Activated CD4-positive, alpha-beta T cell treated with anti-CD3 and anti-CD28 coated beads, Interleukin-10, Interleukin-2, amounts not matched to agents 100 ng/mL and 50 ng/mL, durations not matched to agents 16 hours and 8 hours (primary cell): ENCODE results near the gene PSEN2.
A peak's percentile ranks its signal among the peaks of the same experiment; 100 is the strongest.

Source experiments
- DNase-seq: peaks from one replicate; pipeline ENCODE4 v3.0.0-alpha.2; 2020

The PSEN2 gene

DNA sequence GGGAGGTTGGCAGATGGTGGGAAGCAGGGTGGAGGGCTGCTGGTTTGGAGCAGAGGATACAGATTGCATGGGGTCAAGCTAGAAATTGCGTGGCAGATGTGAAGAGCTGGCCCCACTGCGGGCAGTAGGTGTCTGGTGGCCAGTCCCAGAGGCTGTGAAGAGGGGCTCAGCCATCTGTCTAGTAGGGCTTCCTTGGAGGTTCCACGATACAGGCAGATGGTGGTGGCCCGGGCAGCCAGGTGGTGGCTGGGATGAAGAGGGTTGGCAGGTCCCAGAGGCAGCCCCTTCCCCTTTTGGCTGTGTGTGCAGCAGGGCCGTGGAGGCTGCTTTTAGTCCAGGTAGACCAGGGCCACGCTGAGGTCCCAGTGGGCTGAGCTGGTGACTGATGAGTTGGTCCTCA lies 16.6 kb downstream of the PSEN2 start:
- DNase-seq: no peak

DNA sequence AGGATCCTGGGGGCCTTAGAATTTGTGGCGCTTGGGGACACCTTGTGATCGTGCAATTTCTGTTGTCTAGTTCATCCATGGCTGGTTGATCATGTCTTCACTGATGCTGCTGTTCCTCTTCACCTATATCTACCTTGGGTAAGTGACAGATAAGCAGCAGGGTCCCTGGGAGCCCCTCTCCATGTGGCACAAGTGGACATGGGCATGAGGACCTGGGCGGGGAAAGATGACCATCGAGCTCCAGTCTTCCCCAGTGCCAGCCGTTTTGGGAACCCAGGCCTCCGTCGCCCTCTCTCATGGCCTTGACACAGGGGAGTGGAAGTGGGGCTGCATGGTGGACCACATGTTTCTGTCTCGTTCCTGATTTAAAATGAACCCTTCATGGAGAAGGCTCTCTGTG lies 17.6 kb downstream of the PSEN2 start:
- no peak for DNase-seq

DNA sequence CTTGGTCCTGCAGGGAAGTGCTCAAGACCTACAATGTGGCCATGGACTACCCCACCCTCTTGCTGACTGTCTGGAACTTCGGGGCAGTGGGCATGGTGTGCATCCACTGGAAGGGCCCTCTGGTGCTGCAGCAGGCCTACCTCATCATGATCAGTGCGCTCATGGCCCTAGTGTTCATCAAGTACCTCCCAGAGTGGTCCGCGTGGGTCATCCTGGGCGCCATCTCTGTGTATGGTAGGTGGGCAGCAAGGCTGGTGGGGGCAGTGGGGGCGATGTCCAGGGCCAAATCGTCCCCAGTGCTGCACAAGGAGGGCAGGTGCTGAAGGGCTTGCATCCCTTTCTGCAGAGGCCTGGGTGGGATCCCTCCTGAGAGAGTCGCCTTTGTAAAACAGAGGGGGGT lies 18.4 kb downstream of the PSEN2 start:
- DNase-seq: no peak

DNA sequence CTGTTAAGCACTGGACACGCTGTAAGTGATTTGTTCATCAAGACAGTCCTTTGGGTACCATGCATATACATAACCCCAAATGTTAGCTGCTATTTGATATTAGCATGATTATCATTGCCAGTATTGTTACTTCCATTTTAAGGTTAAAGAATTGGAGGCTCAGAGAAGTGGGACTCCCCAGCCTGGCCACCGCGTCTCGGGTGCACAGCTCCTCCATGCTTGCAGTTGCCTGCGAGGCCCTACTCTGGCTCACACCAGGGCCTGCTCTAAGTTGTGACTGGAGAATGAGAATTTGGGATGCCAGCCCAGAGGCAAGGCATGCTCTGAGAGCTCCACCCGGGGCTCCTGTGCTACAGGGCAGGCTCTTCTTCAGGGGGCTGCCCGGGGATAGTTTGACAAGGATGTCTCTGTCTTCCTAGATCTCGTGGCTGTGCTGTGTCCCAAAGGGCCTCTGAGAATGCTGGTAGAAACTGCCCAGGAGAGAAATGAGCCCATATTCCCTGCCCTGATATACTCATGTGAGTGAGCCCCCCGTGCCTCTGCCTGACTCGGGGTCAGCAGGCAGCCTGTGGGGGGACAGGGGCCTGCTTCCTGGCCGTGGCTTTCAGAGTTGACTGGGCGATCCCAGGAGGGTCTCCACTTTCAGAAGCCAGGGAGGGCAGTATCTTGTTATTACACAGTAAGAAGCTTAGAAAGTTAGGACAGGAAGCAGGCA lies 19.4 kb downstream of the PSEN2 start:
- DNase-seq: no peak

DNA sequence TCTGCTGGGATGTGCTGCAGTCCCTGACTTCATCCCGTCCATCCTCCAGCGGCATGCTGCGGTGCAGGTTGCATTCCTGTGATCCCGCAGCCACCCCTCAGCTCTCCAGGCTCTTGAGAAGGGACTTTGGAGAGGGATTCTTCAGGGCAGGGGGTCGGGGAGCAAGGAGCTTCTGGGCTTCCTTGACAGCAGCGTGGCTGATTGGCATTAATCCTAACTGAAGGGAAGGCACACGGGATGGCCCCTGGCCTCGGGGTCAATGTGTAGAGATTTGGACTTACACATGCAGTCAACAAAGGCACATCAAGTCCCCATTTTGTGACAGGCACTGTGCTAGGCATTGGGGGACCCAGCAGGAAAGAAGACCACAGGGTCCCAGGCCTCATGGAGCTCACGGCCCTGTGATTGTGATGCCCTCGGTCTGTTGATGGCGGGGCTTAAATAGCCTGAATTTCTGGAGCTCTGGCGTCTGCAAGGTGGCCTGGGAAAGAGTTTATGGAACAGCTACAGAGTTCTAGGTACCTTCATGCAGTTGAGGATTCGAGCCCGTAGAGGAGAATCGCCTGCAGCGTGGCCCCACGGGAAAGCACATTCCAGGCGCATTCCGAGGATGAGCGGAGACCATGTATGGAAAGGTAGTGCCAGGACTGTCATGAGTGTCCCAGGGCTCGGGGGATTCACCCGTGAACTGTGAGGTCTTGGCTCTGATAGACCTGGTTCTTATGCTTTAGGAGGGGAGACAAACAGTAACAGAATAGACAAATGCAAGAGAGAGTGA lies 20.1 kb downstream of the PSEN2 start:
- DNase-seq: no peak

DNA sequence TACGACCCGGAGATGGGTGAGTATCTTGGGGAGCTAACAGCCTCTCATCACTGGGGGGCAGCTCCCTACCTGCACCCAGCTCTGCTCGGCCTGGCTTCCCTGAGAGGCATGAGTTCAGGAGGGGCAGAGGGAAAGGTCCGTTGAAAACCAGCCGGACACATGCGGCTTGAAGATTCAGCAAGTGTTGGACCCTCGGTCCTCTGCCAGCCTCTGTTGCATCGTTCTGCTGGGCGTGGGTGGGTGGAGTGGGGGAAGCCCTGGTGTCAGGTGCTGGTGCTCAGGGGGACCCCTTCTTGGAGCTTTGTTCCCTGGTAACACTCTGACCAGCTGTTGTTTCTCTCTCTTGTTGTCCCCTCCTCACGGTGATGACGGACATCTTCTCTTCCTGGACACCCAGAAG lies 20.9 kb downstream of the PSEN2 start:
- no peak for DNase-seq

DNA sequence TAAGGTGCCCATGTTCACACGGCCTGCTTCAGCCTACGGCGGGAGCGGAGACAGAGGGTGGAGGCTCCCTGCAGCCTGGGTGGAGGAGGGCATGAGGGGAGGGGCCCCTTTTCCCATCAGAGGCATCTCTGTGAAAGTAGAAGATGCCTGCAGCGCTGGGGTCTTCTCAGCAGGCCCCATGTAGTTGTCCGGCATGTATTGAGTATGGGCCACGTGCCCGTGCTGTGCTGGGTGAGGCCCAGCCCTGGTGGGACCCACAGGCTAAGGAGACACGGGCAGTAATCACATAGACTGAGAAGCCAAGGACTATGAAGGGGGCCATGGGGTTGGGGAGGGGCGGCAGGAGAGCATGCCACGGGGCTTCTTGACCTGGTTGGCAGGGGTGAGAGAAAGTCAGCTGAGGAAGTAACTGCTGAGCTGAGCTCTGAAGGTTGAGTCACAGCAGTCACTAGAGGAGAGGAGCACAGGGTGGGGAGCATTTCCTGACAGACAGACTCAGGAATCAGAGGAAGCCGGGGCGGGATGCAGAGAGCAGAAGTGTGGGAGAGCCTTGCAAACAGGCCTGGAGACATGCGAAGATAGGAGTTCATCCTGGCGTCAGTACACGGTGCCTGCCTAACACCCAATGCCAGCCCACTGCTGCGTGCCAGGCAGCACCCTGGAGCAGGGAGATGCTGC lies 21.6 kb downstream of the PSEN2 start:
- no peak for DNase-seq

DNA sequence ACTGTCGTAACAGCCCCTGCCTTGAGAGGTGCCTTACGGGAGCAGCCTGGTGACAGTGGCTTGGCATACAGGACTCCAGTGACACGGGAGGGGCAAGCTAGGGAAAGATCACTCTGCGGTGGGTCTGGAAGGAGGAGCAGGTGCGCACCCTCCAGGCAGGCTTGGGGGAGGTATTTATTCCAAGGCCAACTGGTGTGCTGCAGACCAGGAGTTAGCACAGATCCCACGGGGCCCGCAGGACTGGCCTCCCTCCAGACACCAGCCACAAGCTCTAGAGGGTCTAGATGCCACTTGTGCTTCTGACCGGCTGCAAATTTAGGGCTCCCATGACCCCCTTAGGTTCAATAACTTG lies 22.1 kb downstream of the PSEN2 start:
- no peak for DNase-seq

DNA sequence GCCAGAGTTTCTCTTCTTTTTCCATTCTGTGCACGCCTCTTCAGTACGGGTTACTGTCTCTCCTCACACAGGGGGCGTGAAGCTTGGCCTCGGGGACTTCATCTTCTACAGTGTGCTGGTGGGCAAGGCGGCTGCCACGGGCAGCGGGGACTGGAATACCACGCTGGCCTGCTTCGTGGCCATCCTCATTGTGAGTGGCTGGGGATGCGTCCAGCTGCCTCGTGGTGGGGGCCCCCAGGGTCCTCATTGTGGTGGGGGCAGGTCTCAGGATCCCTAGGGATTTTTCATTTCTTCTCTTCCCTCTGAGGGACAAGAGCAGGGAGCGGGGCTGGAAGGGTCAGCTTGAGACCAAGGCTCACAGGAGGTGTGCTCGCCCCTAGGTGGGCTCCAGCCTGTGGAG lies 23.5 kb downstream of the PSEN2 start:
- no peak for DNase-seq

DNA sequence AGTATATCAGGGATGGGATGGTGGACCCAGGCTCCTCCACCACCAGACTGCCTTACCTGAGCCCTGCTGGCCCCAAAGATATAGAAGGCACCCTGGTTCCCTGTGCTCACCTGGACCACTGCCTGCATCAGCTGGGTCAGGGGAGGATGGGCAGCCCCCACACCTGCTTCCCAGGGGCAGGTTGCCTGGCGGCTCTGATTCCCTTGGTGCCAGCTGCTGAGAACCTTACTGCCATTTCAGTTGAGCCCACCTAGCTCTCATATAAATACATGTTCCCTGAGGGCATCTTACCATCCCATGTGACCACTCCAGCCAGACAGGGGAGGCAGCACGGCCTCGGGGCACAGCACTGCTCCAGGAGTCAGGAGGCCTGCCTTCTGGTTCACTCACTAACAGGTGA lies 24.4 kb downstream of the PSEN2 start:
- DNase-seq: no peak

DNA sequence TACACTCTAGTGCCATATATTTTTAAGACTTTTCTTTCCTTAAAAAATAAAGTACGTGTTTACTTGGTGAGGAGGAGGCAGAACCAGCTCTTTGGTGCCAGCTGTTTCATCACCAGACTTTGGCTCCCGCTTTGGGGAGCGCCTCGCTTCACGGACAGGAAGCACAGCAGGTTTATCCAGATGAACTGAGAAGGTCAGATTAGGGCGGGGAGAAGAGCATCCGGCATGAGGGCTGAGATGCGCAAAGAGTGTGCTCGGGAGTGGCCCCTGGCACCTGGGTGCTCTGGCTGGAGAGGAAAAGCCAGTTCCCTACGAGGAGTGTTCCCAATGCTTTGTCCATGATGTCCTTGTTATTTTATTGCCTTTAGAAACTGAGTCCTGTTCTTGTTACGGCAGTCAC lies 25.2 kb downstream of the PSEN2 start:
- no peak for DNase-seq

DNA sequence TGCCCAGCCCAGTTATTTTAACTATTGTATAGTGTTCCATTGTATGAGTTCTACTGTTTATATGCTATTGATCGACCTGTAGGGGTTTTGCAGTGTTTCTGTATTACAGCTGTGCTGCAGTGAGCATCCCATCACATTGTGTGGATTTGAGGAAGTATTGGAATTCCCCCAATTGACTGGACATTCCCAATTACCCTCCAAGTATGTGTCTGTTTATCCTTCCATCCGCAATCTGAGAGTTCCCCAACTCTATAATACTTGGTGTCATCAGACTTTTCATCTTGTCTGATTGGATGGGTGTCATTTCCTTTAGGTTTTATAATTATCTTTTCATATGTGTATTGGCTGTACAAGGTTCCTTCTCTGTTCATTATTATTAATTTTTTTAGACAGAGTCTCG lies 27.8 kb downstream of the PSEN2 start:
- DNase-seq: no peak

DNA sequence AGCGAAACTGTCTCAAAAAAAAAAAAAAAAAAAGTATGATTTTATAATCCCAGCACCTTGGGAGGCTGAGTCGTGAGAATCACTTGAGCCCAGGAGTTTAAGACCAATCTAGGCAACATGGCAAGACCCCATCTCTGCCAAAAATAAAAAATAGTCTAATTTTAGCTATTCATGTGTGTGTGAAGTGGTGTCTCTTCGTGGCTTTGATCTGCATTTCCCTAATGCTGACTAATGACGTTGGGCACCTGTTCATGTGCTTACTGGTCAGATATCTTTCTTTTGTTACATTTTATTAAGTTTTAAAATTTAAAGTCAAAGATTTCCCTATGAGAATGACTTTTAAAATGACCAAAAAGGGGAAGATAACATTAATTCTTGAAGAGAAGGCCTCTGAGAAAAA lies 31.0 kb downstream of the PSEN2 start:
- no peak for DNase-seq

DNA sequence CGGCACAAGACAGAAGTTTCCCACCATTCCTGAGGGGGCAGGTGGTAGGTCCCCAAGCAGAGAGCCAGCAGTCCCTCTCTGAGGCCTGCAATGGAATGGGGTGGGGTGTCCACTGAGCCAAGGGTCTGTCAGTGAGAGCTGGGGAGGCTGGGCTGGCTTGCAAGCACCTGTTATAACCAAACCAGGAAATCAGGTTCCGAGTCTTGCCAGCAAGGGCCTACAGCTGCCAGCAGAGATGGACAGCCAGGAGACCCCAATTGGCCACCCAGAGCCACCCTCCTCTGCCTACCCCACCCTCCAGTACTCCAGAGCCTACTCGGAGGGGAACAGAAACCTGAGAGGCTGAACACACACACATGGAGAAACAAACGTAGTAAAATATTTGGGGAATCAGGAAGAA lies 32.2 kb downstream of the PSEN2 start:
- no peak for DNase-seq

DNA sequence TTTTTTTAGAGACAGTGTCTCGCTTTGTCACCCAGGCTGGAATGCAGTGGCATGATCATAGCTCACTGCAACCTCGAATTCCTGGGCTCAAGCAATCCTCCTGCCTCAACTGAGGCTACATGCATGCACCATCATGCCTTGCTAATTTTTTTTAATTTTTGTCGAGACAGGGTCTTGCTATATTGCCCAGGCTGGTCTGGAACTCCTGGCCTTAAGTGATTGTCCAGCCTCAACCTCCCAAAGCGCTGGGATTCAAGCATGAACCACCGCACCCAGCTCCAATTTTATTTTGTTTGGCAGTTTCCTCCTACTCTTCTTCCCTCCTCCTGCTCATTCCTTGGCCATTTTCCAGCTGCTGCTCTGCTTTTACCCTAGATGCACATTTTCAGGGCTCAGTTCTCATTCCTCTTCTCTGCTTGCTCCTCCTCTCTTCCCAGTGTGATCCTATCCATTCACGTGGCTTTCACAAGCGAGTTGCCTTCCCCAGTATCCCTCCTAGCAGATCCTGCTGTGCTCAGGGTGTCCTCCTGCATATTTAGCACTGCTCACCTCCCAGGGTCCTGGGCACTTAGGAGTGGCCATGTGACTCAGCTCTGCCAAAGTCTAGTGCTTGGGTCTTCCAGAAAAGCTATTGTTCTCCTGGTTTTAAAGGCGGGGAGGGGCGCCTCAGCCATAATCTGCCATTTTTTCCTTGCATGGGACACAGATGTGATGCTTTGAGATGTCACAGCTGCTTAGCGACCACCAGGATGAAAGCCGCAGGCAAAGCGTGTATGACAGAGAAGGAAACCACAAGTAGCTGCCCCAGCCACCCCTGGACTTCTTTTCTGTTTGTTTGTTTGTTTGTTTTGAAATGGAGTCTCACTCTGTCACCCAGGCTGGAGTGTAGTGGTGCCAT lies 33.7 kb downstream of the PSEN2 start:
- no peak for DNase-seq

DNA sequence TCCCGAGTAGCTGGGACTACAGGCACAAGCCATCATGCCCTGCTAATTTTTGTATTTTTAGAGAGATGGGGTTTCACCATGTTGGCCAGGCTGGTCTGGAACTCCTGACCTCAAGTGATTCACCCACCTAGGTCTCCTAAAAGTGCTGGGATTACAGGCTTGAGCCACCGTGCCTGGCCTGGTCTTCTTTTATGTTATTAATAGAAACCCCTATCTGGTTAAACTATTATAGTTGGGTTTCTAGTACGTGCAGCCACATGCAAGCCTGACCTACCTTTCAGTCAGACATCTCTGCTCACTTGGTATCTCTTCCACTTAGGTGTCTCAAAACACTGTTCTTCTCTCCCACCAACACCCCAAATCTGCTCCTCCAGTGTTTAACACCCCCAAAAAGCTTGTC lies 34.4 kb downstream of the PSEN2 start:
- DNase-seq: no peak

DNA sequence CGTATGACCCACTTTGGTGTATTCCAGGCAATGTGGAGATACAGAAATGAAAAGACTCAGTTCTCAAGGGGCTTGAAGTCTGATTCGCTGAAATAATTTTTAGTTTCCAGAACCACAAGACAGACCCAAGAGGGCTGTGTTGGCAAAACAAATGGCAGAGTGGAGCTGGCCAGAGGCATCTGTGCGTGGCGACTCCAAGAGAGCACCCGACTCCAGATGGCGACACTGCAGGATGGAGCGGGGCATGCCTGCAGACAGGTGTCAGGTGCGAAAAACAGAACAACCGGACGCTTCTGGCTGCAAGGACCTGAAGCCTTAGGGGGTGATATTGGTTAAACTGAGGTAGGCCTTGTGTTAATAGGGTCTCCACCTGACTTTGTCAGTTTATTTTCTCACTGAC lies 38.0 kb downstream of the PSEN2 start:
- DNase-seq: no peak

DNA sequence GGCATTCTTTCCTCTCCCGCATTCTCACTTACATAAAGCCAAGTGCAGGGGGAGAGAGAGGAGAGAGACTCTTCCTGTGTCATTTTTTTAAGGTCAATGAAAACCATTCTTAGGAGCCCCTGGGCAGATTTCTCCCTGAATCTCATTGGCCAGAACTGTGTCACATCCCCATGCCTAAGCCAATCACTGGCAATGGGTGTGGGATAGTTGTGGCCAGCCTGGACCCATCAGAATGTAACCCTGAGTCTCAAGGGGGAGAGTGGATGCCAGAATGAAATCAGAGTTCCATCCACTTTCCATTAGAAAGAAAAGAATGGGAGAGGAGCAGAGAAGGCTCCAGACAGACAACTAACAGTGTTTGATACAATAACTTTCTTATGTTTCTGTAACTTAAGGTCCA lies 38.5 kb downstream of the PSEN2 start:
- no peak for DNase-seq

DNA sequence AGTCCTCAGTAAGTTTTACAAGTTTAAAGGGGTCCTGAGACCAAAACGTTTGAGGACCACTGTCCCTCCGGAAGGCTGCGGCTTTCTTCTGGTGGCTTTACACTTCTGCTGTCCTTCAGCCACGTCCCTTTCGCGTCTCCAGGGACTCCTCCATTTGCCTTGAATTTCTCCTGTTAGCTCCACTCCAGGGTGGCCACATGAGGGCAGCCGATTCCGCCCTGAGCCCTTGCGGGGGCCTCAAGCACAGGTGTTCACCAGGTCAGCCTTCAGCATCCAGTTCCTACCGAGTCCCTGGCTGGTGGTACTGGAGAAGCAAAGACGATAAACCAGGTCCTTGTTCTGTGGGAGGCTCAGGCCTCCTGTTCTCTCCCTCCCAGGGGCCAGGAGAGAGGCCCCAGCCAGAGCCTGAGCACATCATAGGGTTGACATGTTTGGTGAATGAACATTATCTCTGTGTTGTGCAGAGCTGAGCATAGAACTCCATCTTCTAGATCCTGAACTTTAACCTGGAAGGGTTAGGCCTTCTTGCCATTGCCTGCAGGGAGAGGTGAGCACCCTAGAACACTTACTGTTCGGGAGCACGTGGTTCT lies 42.3 kb downstream of the PSEN2 start:
- DNase-seq: peak; percentile 61

DNA sequence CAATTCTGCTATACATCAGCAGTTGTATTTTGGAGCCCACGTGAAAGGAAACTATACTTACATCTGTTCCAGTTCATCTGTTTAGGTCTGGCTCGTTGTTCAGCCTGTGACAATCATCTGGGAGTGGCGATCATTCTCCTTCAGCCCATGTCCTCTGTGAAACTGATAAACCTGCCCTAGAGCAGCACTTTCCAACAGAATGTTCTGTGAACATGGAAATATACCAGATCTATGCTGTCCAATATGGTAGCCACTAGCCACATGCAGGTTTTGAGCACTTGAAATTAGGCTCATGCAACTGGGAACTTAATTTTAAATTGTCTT lies 45.2 kb downstream of the PSEN2 start:
- no peak for DNase-seq

DNA sequence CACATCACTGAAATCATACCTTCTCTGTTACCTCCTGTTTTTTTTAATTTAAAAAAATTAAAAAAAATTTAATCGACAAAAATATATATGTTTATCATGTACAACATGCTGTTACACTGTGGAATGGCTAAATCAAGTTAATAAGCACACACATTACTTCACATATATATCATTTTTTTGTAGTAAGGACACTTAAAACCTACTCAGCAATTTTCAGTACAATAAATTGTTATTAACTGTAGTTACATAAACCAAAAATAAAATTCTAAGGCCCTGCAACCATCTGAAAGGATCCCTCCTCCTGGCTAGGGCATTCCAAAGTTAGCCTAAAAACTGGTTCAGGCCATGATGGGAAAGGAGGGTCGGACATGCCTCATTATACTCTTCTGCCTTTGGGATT lies 46.1 kb downstream of the PSEN2 start:
- DNase-seq: no peak

DNA sequence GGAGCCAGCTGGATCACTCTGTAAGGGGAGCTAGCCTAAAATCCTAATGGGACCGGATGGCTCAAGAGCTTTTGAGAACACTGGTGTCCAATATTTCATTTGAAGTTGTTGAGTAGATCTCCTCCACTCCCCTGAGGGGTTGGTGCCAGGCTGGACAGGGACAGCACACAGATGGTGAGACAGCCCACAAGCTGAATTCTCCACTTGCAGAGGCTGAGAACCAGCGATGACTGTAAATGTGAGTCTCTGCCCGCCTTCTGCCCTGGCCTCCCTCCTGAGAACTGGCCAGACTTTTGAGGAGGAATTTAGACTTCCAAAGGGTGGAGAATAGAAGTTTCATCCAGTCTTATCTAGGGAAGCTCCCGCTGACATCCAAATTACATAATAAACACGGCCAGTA lies 49.2 kb downstream of the PSEN2 start:
- no peak for DNase-seq

DNA sequence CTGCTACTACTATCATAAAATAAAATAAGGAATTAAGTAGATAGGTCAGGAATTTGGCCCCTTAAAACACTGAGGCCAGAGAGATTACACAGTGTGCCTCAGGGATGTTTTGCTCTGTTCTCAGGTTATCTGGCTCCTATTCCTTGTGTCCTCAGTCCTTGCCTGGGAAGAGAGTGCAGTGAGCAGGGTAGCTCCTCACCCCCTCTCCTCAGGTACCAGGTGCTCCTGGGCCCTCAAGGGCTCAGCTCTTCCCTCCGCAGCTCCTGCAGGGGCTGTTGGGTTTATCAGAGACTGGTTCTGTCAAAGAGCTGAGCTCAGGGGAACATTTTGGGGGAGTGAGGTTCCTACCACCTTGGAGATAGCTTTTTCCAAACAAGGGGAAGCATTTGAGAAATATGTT lies 49.6 kb downstream of the PSEN2 start:
- no peak for DNase-seq
